ENCODE data around the gene FOXM1. TPM values are rescaled to one million over a fixed set of nuclear protein-coding genes. Genes with fewer than 3 reads are reported as not detected.
A peak's percentile ranks its signal among the peaks of the same experiment; 100 is the strongest.

The FOXM1 gene, protein sequence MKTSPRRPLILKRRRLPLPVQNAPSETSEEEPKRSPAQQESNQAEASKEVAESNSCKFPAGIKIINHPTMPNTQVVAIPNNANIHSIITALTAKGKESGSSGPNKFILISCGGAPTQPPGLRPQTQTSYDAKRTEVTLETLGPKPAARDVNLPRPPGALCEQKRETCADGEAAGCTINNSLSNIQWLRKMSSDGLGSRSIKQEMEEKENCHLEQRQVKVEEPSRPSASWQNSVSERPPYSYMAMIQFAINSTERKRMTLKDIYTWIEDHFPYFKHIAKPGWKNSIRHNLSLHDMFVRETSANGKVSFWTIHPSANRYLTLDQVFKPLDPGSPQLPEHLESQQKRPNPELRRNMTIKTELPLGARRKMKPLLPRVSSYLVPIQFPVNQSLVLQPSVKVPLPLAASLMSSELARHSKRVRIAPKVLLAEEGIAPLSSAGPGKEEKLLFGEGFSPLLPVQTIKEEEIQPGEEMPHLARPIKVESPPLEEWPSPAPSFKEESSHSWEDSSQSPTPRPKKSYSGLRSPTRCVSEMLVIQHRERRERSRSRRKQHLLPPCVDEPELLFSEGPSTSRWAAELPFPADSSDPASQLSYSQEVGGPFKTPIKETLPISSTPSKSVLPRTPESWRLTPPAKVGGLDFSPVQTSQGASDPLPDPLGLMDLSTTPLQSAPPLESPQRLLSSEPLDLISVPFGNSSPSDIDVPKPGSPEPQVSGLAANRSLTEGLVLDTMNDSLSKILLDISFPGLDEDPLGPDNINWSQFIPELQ
- 109 TPM for polyA plus RNA-seq (2013, experiment 1 of 2)
- 111 TPM for polyA plus RNA-seq (2013, experiment 2 of 2)

GRCh38 chr12:2877047-2877952, at the start of gene FOXM1, which contains the start of gene RHNO1:
Gene FOXM1, minus strand, starts transcription at chr12:2877174. Its CDS starts 2,696 bp downstream, at chr12:2874478.
Gene RHNO1, plus strand, starts transcription at chr12:2877223. Its CDS starts 8,144 bp downstream, at chr12:2885367.
- Histone ChIP-seq H4K8ac (ENCODE audit: low read depth, low read length) (no peak within 1 kb of the TSS), H3K4me1 (ENCODE audit: control insufficient read depth, low read depth, low read length) (peaks cover 2% of the 10 kb centered on the region), H2BK5ac (ENCODE audit: low read length) (peak within 1 kb of the TSS; percentile 80), H3K79me1 (ENCODE audit: low read length) (peaks cover 22% of the 10 kb centered on the region), H2AK5ac (ENCODE audit: low read length) (peak within 1 kb of the TSS; percentile 82), H2BK15ac (replicated peaks; ENCODE audit: low read depth) (no peak within 1 kb of the TSS), H2BK120ac (ENCODE audit: low read depth, low read length) (peak within 1 kb of the TSS; percentile 32), H3K4me2 (ENCODE audit: low read length) (peak within 1 kb of the TSS; percentile 97), H3K56ac (ENCODE audit: low read length) (peak within 1 kb of the TSS; percentile 99), H3K79me2 (ENCODE audit: control insufficient read depth, insufficient read depth, low read length) (peaks cover 37% of the 10 kb centered on the region), H3K4ac (ENCODE audit: low read depth, low read length) (peak within 1 kb of the TSS; percentile 65), H3K18ac (ENCODE audit: low read length) (peak within 1 kb of the TSS; percentile 93), H3K27me3 (ENCODE audit: insufficient read depth, low read length, poor library complexity) (no peaks in the 10 kb centered on the region), H3K9ac (ENCODE audit: low read length) (peak within 1 kb of the TSS; percentile 97), H3K27ac (ENCODE audit: low read depth, low read length) (peak within 1 kb of the TSS; percentile 91), H4K5ac (ENCODE audit: low read length) (no peak within 1 kb of the TSS), H3K36me3 (ENCODE audit: control insufficient read depth, insufficient read depth, low read length) (peaks cover 6% of the 10 kb centered on the region), H3K4me3 (ENCODE audit: low read length) (peak within 1 kb of the TSS; percentile 91), H3K23ac (ENCODE audit: low read length) (peak within 1 kb of the TSS; percentile 15)
- WGBS (ENCODE audit: extremely low coverage, insufficient coverage, low lambda C conversion rate): no CpG with 5 or more reads among the region's 70 CpGs
- peak; percentile 94 for DNase-seq

GRCh38 chr12:2925322-2925995, 48.5 kb upstream of the FOXM1 start:
- H3K4ac ChIP-seq (ENCODE audit: low read depth, low read length): no peak overlapping the region
- H3K79me2 ChIP-seq (ENCODE audit: control insufficient read depth, insufficient read depth, low read length): no peaks in the 10 kb centered on the region
- H3K4me2 ChIP-seq (ENCODE audit: low read length): no peak overlapping the region
- no peak for DNase-seq
- no peak overlapping the region for H4K5ac ChIP-seq (ENCODE audit: low read length)
- no CpG with 5 or more reads among the region's 6 CpGs for WGBS (ENCODE audit: extremely low coverage, insufficient coverage, low lambda C conversion rate)
- no peak overlapping the region for H2AK5ac ChIP-seq (ENCODE audit: low read length)
- no peaks in the 10 kb centered on the region for H3K4me1 ChIP-seq (ENCODE audit: control insufficient read depth, low read depth, low read length)
- H3K36me3 ChIP-seq (ENCODE audit: control insufficient read depth, insufficient read depth, low read length): peaks cover 2% of the 10 kb centered on the region
- no peaks in the 10 kb centered on the region for H3K27me3 ChIP-seq (ENCODE audit: insufficient read depth, low read length, poor library complexity)
- H2BK120ac ChIP-seq (ENCODE audit: low read depth, low read length): no peak overlapping the region
- no peak overlapping the region for H3K27ac ChIP-seq (ENCODE audit: low read depth, low read length)
- no peak overlapping the region for H3K4me3 ChIP-seq (ENCODE audit: low read length)
- no peaks in the 10 kb centered on the region for H3K79me1 ChIP-seq (ENCODE audit: low read length)
- H2BK5ac ChIP-seq (ENCODE audit: low read length): no peak overlapping the region
- no peak overlapping the region for H4K8ac ChIP-seq (ENCODE audit: low read depth, low read length)
- H3K23ac ChIP-seq (ENCODE audit: low read length): no peak overlapping the region
- H3K56ac ChIP-seq (ENCODE audit: low read length): no peak overlapping the region
- no peak overlapping the region for H3K9ac ChIP-seq (ENCODE audit: low read length)
- no peak overlapping the region for H3K18ac ChIP-seq (ENCODE audit: low read length)
- no peak overlapping the region for H2BK15ac ChIP-seq (replicated peaks; ENCODE audit: low read depth)

DNA sequence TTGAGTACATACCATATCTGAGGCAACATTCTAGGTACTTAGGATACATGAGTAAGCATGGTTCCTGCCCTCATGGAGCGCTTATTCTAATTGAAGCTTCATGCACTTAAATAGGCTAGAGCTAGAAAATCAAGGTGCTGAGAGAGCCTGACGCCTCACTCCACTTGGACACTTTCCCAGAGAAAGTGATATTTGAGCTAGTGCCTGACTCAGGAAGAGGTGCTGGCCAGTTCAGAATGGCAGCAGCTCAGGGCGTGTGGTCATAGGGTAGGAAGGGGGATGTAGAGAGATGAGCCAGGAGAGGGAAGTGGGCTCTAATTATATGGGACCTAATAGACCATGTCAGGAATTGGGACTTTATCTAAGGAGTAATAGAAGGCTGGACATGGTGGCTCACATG, 47.0 kb upstream of the FOXM1 start:
- Histone ChIP-seq H2BK5ac (ENCODE audit: low read length) (no peak overlapping the region), H3K4me1 (ENCODE audit: control insufficient read depth, low read depth, low read length) (no peaks in the 10 kb centered on the region), H3K27me3 (ENCODE audit: insufficient read depth, low read length, poor library complexity) (no peaks in the 10 kb centered on the region), H3K4me3 (ENCODE audit: low read length) (no peak overlapping the region), H3K18ac (ENCODE audit: low read length) (no peak overlapping the region), H3K79me2 (ENCODE audit: control insufficient read depth, insufficient read depth, low read length) (no peaks in the 10 kb centered on the region), H2BK120ac (ENCODE audit: low read depth, low read length) (no peak overlapping the region), H3K4ac (ENCODE audit: low read depth, low read length) (no peak overlapping the region), H3K79me1 (ENCODE audit: low read length) (no peaks in the 10 kb centered on the region), H3K23ac (ENCODE audit: low read length) (no peak overlapping the region), H3K36me3 (ENCODE audit: control insufficient read depth, insufficient read depth, low read length) (peaks cover 2% of the 10 kb centered on the region), H3K56ac (ENCODE audit: low read length) (no peak overlapping the region), H4K5ac (ENCODE audit: low read length) (no peak overlapping the region), H2BK15ac (replicated peaks; ENCODE audit: low read depth) (no peak overlapping the region), H3K9ac (ENCODE audit: low read length) (no peak overlapping the region), H3K27ac (ENCODE audit: low read depth, low read length) (no peak overlapping the region), H3K4me2 (ENCODE audit: low read length) (no peak overlapping the region), H2AK5ac (ENCODE audit: low read length) (no peak overlapping the region), H4K8ac (ENCODE audit: low read depth, low read length) (no peak overlapping the region)
- WGBS (ENCODE audit: extremely low coverage, insufficient coverage, low lambda C conversion rate): no CpG with 5 or more reads among the region's 3 CpGs
- DNase-seq: no peak

- no peak for DNase-seq
- Histone ChIP-seq H3K36me3 (ENCODE audit: control insufficient read depth, insufficient read depth, low read length) (peaks cover 2% of the 10 kb centered on the region), H3K4ac (ENCODE audit: low read depth, low read length) (no peak overlapping the region), H3K9ac (ENCODE audit: low read length) (no peak overlapping the region), H4K5ac (ENCODE audit: low read length) (no peak overlapping the region), H3K4me2 (ENCODE audit: low read length) (no peak overlapping the region), H3K79me2 (ENCODE audit: control insufficient read depth, insufficient read depth, low read length) (no peaks in the 10 kb centered on the region), H2AK5ac (ENCODE audit: low read length) (no peak overlapping the region), H3K27ac (ENCODE audit: low read depth, low read length) (no peak overlapping the region), H3K56ac (ENCODE audit: low read length) (no peak overlapping the region), H3K4me3 (ENCODE audit: low read length) (no peak overlapping the region), H3K27me3 (ENCODE audit: insufficient read depth, low read length, poor library complexity) (no peaks in the 10 kb centered on the region), H3K4me1 (ENCODE audit: control insufficient read depth, low read depth, low read length) (no peaks in the 10 kb centered on the region), H3K79me1 (ENCODE audit: low read length) (no peaks in the 10 kb centered on the region), H3K23ac (ENCODE audit: low read length) (no peak overlapping the region), H2BK5ac (ENCODE audit: low read length) (no peak overlapping the region), H4K8ac (ENCODE audit: low read depth, low read length) (no peak overlapping the region), H2BK120ac (ENCODE audit: low read depth, low read length) (no peak overlapping the region), H2BK15ac (replicated peaks; ENCODE audit: low read depth) (no peak overlapping the region), H3K18ac (ENCODE audit: low read length) (no peak overlapping the region)
- WGBS (ENCODE audit: extremely low coverage, insufficient coverage, low lambda C conversion rate): no CpG with 5 or more reads among the region's 9 CpGs
Observed at GRCh38 chr12:2923057-2923456, 46.1 kb upstream of the FOXM1 start.

GRCh38 chr12:2922329-2922728, 45.4 kb upstream of the FOXM1 start:
- no peak overlapping the region for H2BK120ac ChIP-seq (ENCODE audit: low read depth, low read length)
- no peaks in the 10 kb centered on the region for H3K4me1 ChIP-seq (ENCODE audit: control insufficient read depth, low read depth, low read length)
- H3K4me2 ChIP-seq (ENCODE audit: low read length): no peak overlapping the region
- no peak overlapping the region for H3K56ac ChIP-seq (ENCODE audit: low read length)
- no peak overlapping the region for H3K27ac ChIP-seq (ENCODE audit: low read depth, low read length)
- H2AK5ac ChIP-seq (ENCODE audit: low read length): no peak overlapping the region
- no peaks in the 10 kb centered on the region for H3K79me1 ChIP-seq (ENCODE audit: low read length)
- WGBS (ENCODE audit: extremely low coverage, insufficient coverage, low lambda C conversion rate): no CpG with 5 or more reads among the region's 2 CpGs
- H2BK5ac ChIP-seq (ENCODE audit: low read length): no peak overlapping the region
- H3K4ac ChIP-seq (ENCODE audit: low read depth, low read length): no peak overlapping the region
- no peaks in the 10 kb centered on the region for H3K79me2 ChIP-seq (ENCODE audit: control insufficient read depth, insufficient read depth, low read length)
- no peak overlapping the region for H3K9ac ChIP-seq (ENCODE audit: low read length)
- H3K23ac ChIP-seq (ENCODE audit: low read length): no peak overlapping the region
- H4K5ac ChIP-seq (ENCODE audit: low read length): no peak overlapping the region
- H3K18ac ChIP-seq (ENCODE audit: low read length): no peak overlapping the region
- peaks cover 2% of the 10 kb centered on the region for H3K36me3 ChIP-seq (ENCODE audit: control insufficient read depth, insufficient read depth, low read length)
- no peak overlapping the region for H4K8ac ChIP-seq (ENCODE audit: low read depth, low read length)
- H2BK15ac ChIP-seq (replicated peaks; ENCODE audit: low read depth): no peak overlapping the region
- H3K27me3 ChIP-seq (ENCODE audit: insufficient read depth, low read length, poor library complexity): no peaks in the 10 kb centered on the region
- H3K4me3 ChIP-seq (ENCODE audit: low read length): no peak overlapping the region
- DNase-seq: no peak
